Lower lobe of right lung (tissue), 2 donors: Measurements from ENCODE around the gene MAK. TPM values are rescaled to one million over a fixed set of nuclear protein-coding genes. Genes with fewer than 3 reads are reported as not detected.

Experiments used
- ATAC-seq, 2 donors: fragments of 200-7000 bp; cut with Tn5 transposase; one replicate each; pipeline ENCODE4 v1.9.1; 2020 to 2022; ENCODE audit warnings: mild to moderate bottlenecking in 2 of 2, moderate library complexity in 2 of 2
- DNase-seq: peaks from one replicate; pipeline ENCODE4 v3.0.0-alpha.2; 2020
- H3K27ac ChIP-seq: fragments of 200-600 bp; one replicate; pipeline ENCODE4 v1.8.0; 2022
- H3K27me3 ChIP-seq: fragments of 200-600 bp; one replicate; pipeline ENCODE4 v1.8.0; 2022; ENCODE audit warnings: low read depth
- H3K36me3 ChIP-seq: fragments of 200-600 bp; one replicate; pipeline ENCODE4 v1.8.0; 2022; ENCODE audit warnings: mild to moderate bottlenecking
- H3K4me1 ChIP-seq: fragments of 200-600 bp; one replicate; pipeline ENCODE4 v1.8.0; 2022
- H3K4me3 ChIP-seq: fragments of 200-600 bp; one replicate; pipeline ENCODE4 v1.8.0; 2022; ENCODE audit warnings: mild to moderate bottlenecking
- H3K9me3 ChIP-seq: fragments of 200-600 bp; one replicate; pipeline ENCODE4 v1.8.0; 2022
- intact Hi-C: fragments of 100-400 bp; cut with DNase I; formaldehyde crosslinking; loops from one replicate; pipeline ENCODE4 v1.11.0; 2022
- total RNA-seq: library from RNA; stranded (reverse); fragmentation: NEBNext Ultra II Directional; extraction: Animal tissue kit (Norgen Biotek cat#: 25700); gene quantifications from one replicate; pipeline ENCODE4 v1.2.1, GENCODE V29; 2021
- TF ChIP-seq, protein P1 (sequence below): fragments of 200-600 bp; IDR thresholded peaks from one replicate; pipeline ENCODE4 v1.8.0; 2022; ENCODE audit warnings: antibody characterized with exemption, mild to moderate bottlenecking
- donor health status: DM: no; HTN: yes; CAD: no; lungs with severe emphysema.

The MAK gene
- total RNA-seq, 1 donor from 2014 or later = 1.3 TPM

GRCh38 chr6:10719964-10720264 is 118.4 kb downstream of the MAK start:
- TF ChIP-seq, protein P1, sequence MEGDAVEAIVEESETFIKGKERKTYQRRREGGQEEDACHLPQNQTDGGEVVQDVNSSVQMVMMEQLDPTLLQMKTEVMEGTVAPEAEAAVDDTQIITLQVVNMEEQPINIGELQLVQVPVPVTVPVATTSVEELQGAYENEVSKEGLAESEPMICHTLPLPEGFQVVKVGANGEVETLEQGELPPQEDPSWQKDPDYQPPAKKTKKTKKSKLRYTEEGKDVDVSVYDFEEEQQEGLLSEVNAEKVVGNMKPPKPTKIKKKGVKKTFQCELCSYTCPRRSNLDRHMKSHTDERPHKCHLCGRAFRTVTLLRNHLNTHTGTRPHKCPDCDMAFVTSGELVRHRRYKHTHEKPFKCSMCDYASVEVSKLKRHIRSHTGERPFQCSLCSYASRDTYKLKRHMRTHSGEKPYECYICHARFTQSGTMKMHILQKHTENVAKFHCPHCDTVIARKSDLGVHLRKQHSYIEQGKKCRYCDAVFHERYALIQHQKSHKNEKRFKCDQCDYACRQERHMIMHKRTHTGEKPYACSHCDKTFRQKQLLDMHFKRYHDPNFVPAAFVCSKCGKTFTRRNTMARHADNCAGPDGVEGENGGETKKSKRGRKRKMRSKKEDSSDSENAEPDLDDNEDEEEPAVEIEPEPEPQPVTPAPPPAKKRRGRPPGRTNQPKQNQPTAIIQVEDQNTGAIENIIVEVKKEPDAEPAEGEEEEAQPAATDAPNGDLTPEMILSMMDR = no peak
- ATAC-seq (no peak), DNase-seq (no peak)
- Histone ChIP-seq H3K27ac (peak overlapping the region; percentile 90), H3K4me1 (peaks cover 22% of the 10 kb centered on the region), H3K36me3 (no peaks in the 10 kb centered on the region), H3K27me3 (no peaks in the 10 kb centered on the region), H3K4me3 (peak overlapping the region; percentile 75), H3K9me3 (no peaks in the 10 kb centered on the region)
- intact Hi-C loops = no loop called here

GRCh38 chr6:10719296-10719963 is 118.9 kb downstream of the MAK start:
- intact Hi-C loops = no loop called here
- Histone ChIP-seq H3K36me3 (no peaks in the 10 kb centered on the region), H3K9me3 (no peaks in the 10 kb centered on the region), H3K27ac (peak overlapping the region; percentile 90), H3K4me3 (peak overlapping the region; percentile 75), H3K4me1 (peaks cover 17% of the 10 kb centered on the region), H3K27me3 (no peaks in the 10 kb centered on the region)
- DNase-seq (no peak), ATAC-seq (no peak)
- TF ChIP-seq, protein P1 = no peak

DNA sequence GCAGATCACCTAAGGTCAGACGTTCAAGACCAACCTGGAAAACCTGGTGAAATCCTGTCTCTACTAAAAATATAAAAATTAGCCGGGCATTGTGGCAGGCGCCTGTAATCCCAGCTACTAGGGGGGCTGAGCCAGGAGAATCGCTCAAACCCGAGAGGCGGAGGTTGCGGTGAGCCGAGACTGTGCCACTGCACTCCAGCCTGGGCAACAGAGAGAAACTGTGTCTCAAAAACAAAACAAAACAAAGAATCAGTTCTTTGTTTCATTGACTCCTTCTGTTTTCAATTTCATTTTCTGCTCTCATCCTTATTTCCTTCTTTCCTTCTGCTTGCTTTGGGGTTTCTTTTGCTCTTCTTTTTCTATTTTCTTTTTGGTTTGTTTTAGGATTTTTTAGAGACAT is 124.4 kb downstream of the MAK start:
- H3K9me3 ChIP-seq = no peaks in the 10 kb centered on the region
- H3K4me3 ChIP-seq = no peak overlapping the region
- intact Hi-C loops = no loop called here
- TF ChIP-seq, protein P1 = no peak
- H3K36me3 ChIP-seq = peaks cover 19% of the 10 kb centered on the region
- H3K27me3 ChIP-seq = no peaks in the 10 kb centered on the region
- DNase-seq (no peak), ATAC-seq (no peak)
- no peaks in the 10 kb centered on the region for H3K4me1 ChIP-seq
- H3K27ac ChIP-seq = no peak overlapping the region

Other genes starting within 250 kb of the MAK start
- 1.3 TPM for gene C6orf52, start 143.9 kb downstream of the MAK start, total RNA-seq
- 9.5 TPM for gene PAK1IP1, start 143.6 kb downstream of the MAK start, total RNA-seq
- 81.9 TPM for gene TMEM14C, start 115.5 kb downstream of the MAK start, total RNA-seq
- 61.0 TPM for gene TMEM14B, start 90.7 kb downstream of the MAK start, total RNA-seq
- not detected for gene GCM2, start 43.5 kb upstream of the MAK start, total RNA-seq
- 1.0 TPM for gene SYCP2L, start 48.5 kb upstream of the MAK start, total RNA-seq
- gene ELOVL2, start 205.8 kb upstream of the MAK start, total RNA-seq = 0.21 TPM